GM12874 (cell line): Measurements from ENCODE around the gene OR5B21.

Experiments
- TF ChIP-seq, protein P1 (sequence below): IDR thresholded peaks from 2 replicates; pipeline ENCODE4 v1.5.1; 2011; ENCODE audit warnings: low read depth, mild to moderate bottlenecking, control low read depth, low read length, moderate library complexity; ENCODE audit not compliant: insufficient read depth

OR5B21 gene

DNA sequence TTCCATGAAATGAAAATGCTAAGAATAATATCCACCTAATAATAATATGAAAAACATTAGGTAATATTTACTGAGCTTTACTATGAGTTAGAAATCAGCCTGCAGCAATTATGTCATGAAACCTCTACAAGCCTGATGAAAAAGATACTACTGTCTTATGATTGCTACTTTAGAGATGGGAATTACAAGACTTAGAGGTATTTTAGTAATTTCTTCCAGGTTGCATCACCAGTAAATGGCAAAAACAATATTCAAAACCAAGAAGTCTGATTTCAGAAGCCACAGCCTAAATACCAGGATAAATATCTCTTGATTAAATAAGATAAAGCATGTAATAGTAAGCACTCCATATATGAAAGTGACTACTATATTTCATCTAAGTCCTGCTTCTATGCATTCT is 13.8 kb downstream of the OR5B21 start:
- TF ChIP-seq, protein P1, sequence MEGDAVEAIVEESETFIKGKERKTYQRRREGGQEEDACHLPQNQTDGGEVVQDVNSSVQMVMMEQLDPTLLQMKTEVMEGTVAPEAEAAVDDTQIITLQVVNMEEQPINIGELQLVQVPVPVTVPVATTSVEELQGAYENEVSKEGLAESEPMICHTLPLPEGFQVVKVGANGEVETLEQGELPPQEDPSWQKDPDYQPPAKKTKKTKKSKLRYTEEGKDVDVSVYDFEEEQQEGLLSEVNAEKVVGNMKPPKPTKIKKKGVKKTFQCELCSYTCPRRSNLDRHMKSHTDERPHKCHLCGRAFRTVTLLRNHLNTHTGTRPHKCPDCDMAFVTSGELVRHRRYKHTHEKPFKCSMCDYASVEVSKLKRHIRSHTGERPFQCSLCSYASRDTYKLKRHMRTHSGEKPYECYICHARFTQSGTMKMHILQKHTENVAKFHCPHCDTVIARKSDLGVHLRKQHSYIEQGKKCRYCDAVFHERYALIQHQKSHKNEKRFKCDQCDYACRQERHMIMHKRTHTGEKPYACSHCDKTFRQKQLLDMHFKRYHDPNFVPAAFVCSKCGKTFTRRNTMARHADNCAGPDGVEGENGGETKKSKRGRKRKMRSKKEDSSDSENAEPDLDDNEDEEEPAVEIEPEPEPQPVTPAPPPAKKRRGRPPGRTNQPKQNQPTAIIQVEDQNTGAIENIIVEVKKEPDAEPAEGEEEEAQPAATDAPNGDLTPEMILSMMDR, result no peak

DNA sequence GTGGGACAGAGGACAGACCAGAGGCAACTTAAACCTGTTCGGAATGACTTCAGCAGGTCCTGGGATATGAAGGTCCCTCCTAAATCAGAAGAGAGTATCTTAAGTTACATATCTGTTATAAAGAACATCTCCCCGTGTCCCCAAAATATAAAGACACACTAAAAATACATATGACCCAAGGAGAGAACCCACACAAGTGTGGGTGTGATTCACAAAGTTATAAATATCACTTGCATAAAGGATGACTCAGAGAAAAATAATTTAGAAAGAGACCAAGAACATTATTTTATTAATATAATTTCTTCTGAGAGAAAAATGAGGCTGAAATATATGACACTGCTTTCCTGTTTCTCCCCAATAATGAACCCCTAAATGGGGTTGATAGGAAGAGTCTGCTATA is 14.2 kb downstream of the OR5B21 start:
- TF ChIP-seq, protein P1, result no peak

DNA sequence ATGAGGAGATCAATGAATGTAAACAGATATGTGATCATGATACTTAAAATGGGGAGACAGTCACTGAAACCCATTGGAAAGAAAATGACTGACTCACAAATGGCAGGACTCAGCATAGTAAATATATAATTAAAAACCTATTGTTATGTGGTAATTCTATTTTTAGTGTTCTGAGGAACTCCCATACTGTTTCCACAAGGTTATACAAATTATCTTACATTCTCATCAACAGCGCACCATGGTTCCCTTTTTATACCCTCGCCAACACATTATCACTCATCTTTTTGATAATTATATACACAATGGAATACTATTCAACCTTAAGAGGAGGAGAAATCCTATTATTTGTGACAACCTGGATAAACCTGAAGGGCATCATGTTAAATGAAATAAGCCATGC is 17.1 kb downstream of the OR5B21 start:
- TF ChIP-seq, protein P1, result no peak

DNA sequence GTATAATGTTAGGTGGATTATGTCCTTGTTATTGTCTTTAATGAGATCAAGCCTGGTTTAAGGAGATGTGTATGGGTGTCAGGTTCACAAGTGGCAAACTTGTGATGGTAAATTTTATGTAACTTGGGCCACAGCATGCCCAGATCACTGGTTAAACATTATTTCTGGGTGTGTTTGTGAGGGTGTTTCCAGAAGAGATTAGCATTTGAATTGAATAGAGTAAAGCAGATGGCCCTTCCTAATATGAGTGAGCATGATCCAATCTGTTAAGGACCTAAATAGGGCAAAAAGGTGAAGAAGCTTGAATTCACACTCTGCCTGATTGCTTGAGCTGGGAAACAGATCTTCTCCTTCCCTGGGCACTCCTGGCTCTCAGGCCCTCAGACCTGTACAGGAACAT is 20.7 kb downstream of the OR5B21 start:
- TF ChIP-seq, protein P1, result no peak

DNA sequence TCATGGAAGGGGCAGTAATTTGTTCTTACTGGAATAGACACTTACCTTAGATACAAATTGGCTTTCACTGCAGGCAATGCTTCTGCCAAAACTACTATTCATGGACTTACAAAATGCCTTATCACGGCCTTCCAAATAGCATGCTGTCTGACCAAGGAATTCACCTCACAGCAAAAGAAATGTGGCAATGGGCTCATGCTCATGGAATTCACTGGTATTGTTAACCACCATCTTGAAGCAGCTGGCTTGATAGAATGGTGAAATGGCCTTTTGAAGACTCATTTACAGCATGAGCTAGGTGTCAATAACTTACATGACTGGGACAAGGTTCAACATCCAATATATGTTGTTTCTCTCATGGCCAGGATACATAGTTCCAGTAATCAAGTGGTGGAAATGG is 21.9 kb downstream of the OR5B21 start:
- TF ChIP-seq, protein P1, result no peak

DNA sequence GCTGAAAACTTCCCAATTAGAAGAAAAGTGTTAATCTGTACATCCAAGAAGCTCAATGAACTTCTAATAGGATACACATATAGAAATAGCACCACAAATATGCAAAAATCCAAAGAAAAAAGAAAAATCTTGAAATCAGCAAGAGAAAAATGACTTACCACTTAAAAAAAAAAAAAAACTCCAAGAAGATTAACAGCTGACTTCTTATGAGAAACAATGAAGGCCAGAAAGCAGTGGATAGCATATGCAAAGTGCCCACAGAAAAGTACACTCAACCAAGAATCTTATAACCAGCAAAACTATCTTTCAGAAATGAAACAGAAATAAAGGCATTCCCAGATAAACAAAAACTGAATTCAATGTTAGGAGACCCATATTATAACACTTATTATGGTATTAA is 36.0 kb downstream of the OR5B21 start:
- TF ChIP-seq, protein P1, result no peak

DNA sequence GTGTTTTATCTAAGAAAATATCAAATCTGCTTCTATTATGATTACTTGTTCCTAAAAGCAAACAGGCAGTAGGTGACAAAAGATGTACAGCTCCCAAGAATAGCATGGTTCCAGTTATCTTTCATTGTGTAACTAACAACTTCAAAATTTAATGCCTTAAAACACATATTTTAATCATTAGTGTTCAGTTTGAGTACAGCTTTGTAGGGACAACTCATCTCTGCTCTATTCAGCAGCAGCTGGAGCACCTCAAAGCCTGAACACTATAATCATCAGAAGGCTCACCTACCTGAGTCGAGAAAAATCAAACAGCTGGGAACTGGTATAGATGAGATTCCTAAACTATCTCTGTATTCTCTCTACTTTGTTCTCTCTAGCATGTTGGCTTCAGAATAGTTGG is 41.6 kb downstream of the OR5B21 start:
- TF ChIP-seq, protein P1, result no peak

DNA sequence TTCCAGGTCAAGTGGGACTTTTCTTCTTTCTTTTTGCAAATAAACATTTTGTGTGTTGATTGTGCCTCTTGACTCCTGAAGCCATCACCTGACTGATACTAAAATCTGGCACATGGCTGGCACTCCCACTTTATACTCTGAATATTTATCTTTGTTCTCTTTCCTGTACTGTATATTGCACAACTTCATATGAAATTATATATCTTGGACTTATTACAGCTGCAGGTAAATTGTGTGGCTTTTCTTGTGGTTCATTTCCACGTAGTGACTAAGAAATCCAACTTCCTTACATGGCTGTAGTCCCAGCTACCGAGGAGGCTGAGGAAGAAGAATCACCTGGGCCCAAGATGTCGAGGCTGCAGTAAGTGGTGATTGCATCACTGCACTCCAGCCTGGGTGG is 42.2 kb downstream of the OR5B21 start:
- TF ChIP-seq, protein P1, result no peak
